HG03469 (cell line): ENCODE measurements around the gene SNX14.

Experiments
- ATAC-seq: cut with Tn5 transposase; IDR thresholded peaks from one replicate; pipeline ENCODE4 v1.9.1; 2021; ENCODE audit warnings: mild to moderate bottlenecking, moderate library complexity, moderate number of reproducible peaks; ENCODE audit not compliant: unreplicated experiment

Gene SNX14

GRCh38 chr6:85469276-85470022, 124.2 kb downstream of the SNX14 start:
- no peak for ATAC-seq

- ATAC-seq = no peak
Measured at GRCh38 chr6:85468326-85468725, 125.3 kb downstream of the SNX14 start.

GRCh38 chr6:85465762-85466161, 127.9 kb downstream of the SNX14 start:
- ATAC-seq = peak; percentile 40

GRCh38 chr6:85464722-85465150, 128.9 kb downstream of the SNX14 start:
- ATAC-seq = no peak

GRCh38 chr6:85464260-85464644, 129.4 kb downstream of the SNX14 start:
- ATAC-seq = no peak

GRCh38 chr6:85463621-85464259, 129.9 kb downstream of the SNX14 start:
- no peak for ATAC-seq

GRCh38 chr6:85462673-85463072, 131.0 kb downstream of the SNX14 start:
- ATAC-seq = no peak

GRCh38 chr6:85461798-85462170, 131.9 kb downstream of the SNX14 start:
- no peak for ATAC-seq

GRCh38 chr6:85460921-85461797, 132.5 kb downstream of the SNX14 start:
- peak; percentile 84 for ATAC-seq

- no peak for ATAC-seq
Measured at GRCh38 chr6:85460154-85460920, 133.3 kb downstream of the SNX14 start.

- ATAC-seq = no peak
Measured at GRCh38 chr6:85459224-85459901, 134.3 kb downstream of the SNX14 start.

- ATAC-seq = no peak
Measured at GRCh38 chr6:85458782-85459181, 134.9 kb downstream of the SNX14 start.

GRCh38 chr6:85458184-85458583, 135.5 kb downstream of the SNX14 start:
- no peak for ATAC-seq

- ATAC-seq = no peak
Measured at GRCh38 chr6:85456782-85457181, 136.9 kb downstream of the SNX14 start.
